Measurements from ENCODE around the gene LRRC74A.

The LRRC74A gene

DNA sequence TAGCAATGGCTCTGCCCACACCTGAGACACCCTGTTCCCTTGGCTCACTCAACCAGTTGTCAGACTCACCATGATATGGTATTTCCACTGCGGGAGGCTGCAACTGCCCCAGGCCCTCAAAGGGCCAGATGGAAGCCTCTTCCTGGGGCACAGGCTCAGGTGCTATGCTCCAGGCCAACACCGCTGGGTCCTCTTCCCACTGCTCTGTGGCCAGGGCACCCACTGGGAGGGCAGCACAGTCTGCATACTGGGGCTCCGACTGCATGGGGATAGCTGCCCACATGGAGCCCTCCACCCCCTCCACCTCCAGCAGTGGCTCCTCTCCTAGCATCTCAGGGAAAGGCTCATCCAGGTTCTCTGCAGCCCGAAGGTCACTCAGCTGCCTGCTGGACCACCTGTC is 17.2 kb upstream of the LRRC74A start:
- in situ Hi-C loops (cut with HindIII; ENCODE audit: low sequenced_read_pairs): no loop called here

DNA sequence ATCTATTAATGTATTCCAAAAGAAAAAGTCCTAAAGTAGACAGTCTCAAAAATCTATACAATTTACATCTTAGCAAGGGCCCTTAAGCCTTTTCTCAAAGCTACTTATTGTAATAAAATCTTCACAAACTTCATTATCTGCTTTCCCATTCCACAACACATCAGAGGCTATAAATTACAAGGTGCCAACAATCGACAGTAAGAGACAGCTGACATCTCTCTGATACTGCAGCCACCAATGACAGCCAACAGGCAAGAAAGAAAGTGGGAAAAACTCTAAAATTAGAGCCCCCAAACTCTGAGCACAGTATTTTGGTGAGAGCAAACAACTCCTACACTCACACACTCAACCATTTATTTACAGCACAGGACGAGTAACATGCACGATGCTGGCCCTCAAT is 15.7 kb upstream of the LRRC74A start:
- in situ Hi-C loops (cut with HindIII; ENCODE audit: low sequenced_read_pairs): no loop called here

DNA sequence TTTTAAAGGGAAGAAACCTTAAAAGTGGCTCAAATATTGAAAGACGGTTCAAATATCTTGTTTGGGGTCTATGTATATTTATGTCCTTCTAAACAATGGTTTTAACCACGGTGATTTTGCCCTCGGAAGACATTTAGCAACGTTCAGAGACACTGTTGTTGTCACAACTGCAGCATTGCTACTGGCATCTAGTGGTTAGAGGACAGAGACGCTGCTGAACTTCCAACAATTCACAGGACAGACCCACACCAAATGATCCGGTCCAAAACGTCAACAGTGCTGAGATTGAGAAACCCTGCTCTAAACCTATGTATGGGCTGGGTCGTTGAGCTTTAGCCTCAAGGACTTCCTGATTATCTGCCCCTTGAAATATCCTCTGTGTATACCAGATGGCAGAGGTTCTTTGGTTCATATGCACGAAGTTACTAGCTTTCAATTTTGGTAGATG is 15.2 kb upstream of the LRRC74A start:
- in situ Hi-C loops (cut with HindIII; ENCODE audit: low sequenced_read_pairs): no loop called here

DNA sequence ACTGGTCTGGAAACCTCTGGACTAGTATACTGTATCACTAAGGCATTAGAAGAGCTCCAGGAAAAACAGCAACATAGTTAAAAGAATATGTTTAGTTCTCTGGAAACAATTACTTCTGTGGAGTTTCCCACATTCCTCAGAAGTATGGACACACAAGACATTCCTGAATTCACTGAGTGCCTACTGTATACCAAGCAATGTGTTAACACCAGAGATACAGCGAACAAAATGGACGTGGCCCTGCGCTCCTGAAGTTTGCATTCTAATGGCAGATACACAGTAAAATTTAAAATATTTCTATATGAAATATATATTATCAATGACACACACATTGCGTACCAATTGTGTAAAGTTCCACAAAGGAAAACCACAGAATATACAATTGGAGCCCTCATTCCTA is 14.6 kb upstream of the LRRC74A start:
- in situ Hi-C loops (cut with HindIII; ENCODE audit: low sequenced_read_pairs): no loop called here

DNA sequence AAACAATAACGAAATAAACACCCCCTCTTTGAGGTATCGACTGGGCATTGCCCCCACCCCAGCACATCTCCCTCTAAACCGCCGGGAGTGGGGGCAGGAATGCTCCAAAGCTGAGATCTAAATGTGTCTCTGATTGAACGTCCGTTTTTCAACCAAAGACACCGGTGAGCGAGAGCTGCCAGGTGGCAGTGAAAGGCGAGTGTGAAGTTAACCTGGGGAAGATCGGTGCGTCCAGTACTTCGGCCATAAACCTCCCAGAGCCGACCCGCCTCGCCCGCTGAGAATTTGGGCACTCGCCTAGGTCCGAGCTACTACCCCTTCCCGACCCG is 14.2 kb upstream of the LRRC74A start:
- in situ Hi-C loops (cut with HindIII; ENCODE audit: low sequenced_read_pairs): no loop called here

DNA sequence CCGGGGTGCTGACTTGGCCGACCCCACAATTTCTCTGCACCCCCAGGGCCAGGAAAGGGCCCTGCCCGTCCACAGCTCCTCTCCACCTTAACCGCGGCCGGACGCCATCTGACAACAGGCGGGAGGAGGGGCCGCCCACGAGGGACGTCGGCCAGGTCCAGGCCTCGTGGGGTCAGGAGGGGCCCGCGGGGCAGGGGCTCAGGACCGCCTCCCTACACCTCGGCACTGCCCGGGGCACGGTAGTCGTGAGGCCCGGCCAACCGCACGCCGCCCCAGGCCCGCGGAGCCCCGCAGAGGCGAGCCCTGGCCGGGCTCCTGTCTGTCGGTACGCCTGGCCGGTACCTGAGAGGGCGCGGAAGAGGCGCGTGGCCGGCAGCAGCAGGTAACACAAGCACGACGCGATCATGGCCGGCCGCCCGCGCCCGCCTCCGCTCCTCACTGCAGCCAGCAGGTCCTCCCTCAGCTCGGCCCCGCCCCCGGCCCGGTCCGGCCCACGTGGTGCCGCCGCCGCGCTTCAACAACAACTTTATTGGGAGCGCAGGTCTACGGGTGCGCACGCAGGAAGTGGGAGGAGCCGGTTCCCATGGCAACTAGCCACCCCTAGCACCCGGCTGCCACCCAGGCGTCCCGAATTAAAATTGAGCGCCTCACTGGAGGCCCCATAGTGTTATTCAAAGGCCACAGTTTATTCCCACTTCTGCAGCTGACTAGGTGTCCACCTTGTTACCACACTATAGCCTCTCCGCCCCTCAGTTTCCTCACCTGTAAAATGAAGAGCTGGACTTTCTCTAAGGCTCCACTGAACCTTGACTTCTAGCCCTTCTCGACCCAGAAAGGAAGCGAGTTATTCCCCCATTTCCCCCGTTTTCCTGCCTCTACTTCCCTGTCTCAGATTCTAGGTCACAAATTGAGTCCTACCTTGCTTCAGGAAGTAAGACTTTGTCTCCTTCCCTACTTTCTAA is 13.5 kb upstream of the LRRC74A start, which contains the start of gene ANGEL1:
TSS of gene ANGEL1 (minus strand) at position 461 of the 962 bp plus-strand sequence. CDS start at position 406, 55 bp downstream.
- in situ Hi-C loops (cut with HindIII; ENCODE audit: low sequenced_read_pairs): no loop called here

DNA sequence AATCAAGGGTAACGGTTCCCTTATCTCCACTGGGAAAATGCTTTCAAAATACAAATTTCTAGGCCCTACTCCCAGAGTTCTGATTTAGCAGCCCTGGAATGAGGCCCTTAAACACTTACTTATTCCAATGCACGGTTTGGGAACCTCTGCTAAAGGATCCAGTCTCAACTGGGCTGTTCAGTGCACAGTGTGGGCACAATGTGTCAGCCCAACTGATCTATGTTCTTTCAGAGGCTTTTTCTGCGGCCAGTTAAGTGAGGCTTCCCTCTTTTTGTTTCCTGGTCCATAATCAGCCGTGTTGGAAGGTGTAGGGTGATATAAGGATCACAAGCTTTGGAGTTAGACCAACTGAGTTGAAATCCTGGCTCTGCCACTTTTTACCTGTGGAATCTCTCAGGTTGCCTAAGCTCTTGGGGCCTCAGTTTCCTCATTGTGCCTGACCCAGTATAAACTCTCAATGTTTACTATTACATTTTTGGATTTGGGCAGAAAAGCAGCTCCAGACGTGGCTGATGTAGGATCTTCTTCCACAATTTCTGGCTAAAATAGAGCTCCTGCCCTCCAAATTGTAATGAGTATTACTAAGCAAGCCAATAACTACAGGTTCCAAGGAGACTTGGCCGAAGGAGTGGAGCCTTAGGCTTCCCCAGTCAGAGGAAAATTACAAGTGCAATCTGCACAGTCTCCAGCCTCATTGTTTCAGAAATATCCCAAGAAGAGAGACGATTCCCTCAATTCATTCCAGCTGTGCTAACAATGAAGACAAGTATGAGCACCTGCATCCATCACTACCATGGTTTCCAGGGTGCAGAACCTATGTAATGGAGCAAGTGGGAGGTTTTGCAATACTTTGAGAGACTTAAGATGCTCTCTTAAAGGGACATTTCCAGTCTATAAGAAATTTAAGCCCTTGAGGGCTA is 11.2 kb upstream of the LRRC74A start:
- in situ Hi-C loops (cut with HindIII; ENCODE audit: low sequenced_read_pairs): no loop called here

DNA sequence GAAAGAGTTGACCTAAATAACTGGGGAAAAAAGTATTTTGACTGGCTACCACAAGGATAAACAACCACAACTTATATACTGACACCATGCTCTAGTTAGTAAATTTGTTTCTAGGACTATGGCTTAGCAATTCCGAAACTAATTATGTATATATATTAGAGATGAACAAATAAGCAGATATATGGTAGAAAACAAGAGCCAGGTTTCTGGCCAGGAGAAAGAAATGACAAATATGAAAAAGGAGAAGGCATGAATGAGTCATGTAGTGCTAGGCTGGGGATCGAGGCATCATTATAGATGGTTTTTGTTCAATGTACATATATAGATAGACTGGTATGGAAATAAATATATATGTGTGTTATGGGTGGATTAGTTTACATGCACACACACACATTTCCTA is 5.5 kb upstream of the LRRC74A start:
- in situ Hi-C loops (cut with HindIII; ENCODE audit: low sequenced_read_pairs): no loop called here

DNA sequence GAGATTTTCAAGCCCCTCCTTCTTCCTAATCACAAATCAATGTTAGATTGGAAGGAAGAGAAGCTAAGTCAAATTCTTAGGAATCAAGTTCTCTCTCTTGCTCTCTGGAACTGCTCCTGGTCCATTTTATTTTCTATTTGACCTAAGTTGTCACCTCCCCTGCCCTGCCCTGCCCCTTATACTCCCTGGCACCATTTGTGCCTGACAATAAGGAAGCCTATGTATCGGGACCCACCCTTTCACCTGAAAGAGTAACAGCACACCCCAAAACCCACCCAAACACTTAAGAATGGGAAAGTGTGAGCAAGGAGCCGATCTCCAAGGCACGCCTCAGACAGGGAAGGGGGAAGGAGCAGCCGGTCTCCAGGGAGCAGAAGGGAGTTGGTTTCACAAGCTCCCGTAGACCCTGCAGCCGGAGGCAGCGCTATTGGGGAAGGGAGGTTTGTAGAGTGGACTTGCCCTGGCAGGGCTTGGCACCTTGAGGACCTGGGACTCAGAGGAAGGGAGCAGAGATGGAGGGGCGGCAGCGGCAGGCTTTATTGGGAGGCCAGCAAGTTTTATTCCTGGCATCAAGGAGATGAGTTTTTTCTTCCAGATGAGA is 1.6 kb downstream of the LRRC74A start:
- in situ Hi-C loops (cut with HindIII; ENCODE audit: low sequenced_read_pairs): no loop called here

DNA sequence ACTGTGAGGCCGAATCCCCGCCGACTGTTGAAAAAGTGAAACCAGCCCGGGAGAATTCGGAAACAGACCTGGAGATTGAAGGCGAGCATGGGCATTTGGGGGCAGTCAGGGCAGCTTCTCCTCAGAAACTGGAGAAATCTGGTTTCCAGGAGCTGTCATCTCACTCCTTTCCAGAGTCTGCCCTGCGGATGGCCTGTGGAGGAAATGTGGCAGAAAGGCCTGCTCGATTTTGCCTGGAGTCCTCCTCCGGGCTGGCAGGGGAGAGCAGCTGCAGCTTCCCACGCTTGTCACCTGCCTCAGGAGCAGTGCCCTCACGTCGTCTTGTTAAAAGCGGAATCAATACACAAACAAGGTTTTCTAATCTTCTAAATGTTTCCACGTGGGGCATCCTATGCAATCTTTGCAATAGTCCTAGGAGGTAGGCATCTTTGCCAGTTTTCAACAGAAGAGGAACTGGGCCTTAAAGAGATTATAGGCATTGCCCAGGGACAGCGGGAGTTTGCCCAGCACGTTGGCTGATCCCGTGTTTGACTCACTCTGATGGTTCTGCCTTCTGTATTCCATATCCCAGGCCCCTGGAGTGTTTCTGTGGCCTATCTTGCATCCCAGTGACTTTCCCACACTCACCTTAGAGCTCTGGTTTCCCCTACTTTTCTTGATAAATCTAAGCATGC is 2.3 kb downstream of the LRRC74A start:
- in situ Hi-C loops (cut with HindIII; ENCODE audit: low sequenced_read_pairs): no loop called here

DNA sequence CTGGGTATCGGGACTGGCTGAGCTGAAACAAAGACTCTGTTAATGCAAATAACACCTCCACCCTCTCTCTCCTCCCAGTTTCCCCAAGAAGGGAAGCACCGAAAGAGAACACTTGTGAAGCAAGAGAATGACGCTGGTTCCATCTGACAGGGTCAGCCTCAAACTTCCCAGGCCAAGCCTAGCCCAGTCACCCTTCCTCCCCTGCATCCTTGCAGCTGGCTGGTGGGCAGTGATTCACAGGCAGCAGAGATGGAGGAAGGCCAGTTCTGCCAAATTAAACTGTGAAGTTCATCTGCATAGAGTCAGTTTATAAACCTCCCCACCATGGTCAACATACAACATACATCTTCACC is 2.8 kb downstream of the LRRC74A start:
- in situ Hi-C loops (cut with HindIII; ENCODE audit: low sequenced_read_pairs): no loop called here

DNA sequence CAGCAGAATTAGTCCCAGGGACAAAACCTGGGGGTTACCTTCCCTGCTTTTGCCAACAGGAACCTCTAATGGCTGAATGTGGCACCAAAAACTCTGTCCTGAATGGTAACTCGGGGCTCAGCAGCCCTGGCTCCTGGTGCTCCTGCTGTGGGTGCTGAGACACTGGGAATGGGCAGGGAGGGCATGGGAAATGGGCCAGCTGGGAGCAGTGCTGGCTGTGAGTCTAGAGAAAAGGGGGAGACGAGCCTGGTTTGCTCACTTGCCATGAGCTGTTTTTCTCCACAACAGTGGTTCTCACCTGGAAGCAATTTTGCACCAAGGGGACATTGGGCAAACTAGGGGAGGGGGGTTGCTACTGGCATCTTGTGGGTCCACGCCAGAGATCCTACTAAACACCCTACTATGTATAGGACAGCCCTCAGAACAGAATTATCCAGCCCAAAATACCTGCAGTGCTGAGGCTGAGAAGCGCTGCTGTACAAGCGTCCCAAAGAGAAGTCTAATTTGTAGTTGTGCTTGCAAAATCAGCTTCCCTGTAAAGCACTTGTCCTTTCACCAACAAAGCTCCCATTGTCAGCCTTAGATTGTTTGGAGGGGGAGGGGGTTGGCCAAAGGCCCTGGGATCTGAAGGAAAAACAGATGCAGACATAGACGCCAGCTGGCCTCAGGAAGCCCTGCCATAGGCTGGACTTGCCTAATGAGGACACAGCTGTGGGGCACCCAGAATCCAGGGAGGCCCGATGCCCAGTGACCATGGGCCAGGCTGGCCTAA is 3.6 kb downstream of the LRRC74A start:
- in situ Hi-C loops (cut with HindIII; ENCODE audit: low sequenced_read_pairs): no loop called here

DNA sequence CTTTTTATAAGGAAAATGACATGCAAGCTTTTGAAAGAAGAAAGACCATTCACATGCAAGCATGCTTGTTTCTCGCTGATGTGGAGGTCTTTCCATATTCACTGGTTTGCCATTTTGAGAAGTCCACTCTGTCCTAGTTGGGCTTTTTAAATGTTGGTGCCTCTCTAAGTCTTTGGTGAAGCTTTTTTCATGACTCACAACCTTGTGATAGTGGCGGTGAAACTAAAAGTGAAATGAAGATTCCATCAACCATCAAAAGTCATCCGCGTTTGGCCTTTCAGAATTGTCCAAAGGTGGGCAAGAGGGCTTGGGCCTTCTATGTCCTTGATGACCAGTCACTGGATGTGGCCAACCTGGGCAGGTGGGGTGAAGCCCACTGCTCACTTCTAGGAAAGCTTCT is 4.3 kb downstream of the LRRC74A start:
- in situ Hi-C loops (cut with HindIII; ENCODE audit: low sequenced_read_pairs): no loop called here

DNA sequence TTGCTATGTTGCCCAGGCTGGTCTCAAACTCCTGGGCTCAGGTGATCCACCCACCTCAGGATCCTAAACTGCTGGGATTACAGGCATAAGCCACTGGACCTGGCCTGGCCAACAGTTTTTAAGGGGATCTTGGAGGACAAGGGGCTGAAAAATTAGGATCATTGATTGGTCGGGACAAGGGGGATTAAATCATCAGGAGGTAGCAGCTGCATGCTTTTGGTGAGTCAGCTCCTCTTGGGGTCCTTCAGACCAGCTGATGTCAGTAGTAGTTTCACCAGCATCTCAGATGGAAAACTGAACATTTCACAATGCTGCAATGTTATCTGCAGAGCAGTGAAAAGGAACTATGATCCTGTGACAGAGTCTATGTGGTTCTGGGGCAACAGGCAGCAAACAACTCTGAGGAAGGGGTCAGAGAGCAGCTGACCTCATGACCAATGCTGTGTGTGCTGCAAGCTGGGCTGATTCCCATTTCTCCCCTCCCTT is 6.3 kb downstream of the LRRC74A start:
- in situ Hi-C loops (cut with HindIII; ENCODE audit: low sequenced_read_pairs): no loop called here

DNA sequence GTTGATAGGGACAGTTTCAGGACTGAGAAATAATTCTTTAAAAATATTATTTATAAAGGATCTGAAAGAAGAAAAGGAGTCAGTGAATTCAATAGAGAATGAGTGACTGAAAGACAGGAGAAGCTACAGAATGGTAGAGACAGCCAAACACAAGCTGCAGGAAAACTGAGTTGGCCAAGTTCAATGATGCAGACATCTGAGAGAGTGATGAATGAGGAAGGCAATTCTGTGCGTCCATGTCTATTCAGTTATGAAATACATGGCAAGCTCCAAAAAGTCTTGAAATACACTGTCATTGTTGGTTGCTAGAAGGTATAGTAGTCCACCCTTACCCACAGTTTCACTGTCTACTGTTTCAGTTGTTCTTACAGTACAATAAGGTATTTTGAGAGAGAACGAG is 6.8 kb downstream of the LRRC74A start:
- in situ Hi-C loops (cut with HindIII; ENCODE audit: low sequenced_read_pairs): no loop called here

DNA sequence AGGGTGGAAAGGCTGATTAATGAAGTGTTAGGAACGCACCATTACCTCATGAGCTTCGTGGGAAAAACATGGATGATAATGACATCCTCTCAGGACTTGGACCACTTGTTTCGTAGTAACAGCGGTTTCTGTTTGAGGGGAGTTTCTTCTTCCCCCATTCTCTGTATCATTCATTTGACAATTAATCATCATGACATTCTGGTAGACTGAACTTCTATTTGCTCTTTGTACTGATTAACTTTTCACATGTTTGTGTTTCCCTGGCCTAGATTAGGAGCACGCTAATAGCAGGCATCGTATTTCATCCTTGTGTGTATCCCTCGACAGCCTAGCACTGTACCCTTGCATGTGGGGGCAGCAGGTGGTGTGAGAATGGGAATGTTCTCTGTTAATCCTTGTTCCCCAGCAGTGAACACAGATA is 8.0 kb downstream of the LRRC74A start:
- in situ Hi-C loops (cut with HindIII; ENCODE audit: low sequenced_read_pairs): no loop called here

DNA sequence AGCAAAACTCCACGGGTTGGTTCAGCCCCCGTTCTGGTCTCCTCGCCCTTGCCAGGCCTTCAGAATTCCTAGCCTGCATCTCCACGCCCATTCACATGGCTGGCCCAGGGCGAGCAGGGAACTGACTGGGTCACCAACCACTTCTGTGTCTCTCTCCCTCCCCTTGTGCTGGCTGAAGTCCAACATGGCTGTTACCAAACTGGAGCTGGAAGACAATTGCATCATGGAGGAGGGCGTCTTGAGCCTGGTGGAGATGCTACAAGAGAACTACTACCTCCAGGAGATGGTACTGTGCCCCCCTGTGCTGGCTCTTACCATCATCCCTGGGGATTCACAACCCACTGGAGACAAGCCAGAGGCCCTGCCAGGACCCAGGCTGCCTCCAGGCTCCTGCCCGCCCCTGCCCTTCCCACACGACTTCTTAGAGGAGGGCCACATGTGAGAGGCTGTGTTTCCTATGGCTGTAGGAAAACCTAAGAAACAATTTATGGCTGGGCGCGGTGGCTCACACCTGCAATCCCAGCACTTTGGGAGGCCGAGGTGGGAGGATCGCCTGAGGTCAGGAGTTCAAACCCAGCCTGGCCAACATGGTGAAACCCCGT is 9.9 kb downstream of the LRRC74A start:
- in situ Hi-C loops (cut with HindIII; ENCODE audit: low sequenced_read_pairs): no loop called here

DNA sequence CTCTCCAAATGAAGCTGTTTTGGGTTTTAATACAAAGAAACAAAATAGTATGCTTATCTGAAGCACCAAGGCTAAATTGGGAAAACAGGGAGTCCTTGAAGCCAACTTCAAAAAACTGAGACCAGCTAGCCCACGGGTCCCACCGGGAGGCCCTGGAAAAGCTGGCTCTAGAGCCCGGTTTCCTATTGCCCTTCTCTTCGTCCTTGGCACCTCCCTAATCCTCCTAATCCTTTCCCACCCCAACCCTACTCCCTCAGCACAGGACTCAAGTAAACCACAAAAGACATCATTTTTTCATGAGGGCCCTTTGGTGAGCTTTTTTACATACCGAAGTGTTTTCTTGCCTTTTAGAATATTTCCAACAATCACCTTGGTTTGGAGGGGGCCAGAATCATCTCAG is 11.3 kb downstream of the LRRC74A start:
- in situ Hi-C loops (cut with HindIII; ENCODE audit: low sequenced_read_pairs): no loop called here

DNA sequence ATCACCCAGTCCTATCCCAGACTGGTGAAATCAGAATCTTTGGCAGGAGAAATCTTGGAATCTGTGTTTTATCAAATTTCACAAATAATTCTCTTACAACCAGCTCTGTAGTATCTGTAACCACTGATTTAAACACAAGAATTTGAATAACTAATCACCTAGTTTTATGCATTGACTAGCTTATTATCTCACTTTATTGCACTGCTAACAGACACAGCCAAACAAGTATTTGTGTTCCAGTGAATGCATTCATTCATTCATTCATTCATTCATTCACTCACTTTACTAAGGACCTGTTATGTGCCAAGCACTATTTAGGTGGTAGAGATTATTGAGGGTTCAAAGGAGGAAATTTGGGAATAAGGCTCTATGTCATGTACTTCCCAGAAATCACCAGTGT is 16.2 kb downstream of the LRRC74A start:
- in situ Hi-C loops (cut with HindIII; ENCODE audit: low sequenced_read_pairs): no loop called here
